GM23338 (cell line): ENCODE results near the gene HECTD3. TPM values are rescaled to one million over a fixed set of nuclear protein-coding genes. Genes with fewer than 3 reads are reported as not detected.

Experiments
- polyA plus RNA-seq: library from polyadenylated mRNA; unstranded; fragments of >200 nt; fragmentation: Nextera tagmentation; extraction: Ambion mirVana; gene quantifications from 2 replicates; pipeline ENCODE4 v1.2.1, GENCODE V29; 2016
- total RNA-seq: library from RNA; depleted of rRNA; stranded (reverse); fragments of >200 nt; shearing (Covaris generic); gene quantifications from 2 replicates; pipeline ENCODE4 v1.2.3, GENCODE V29; 2014; rRNA removed

Gene HECTD3
- total and polyA plus RNA-seq, 2 experiments from 2014 or later = 13.1 to 31.4 TPM

Other genes with a start within 250 kb of the HECTD3 start
- 1,756 and 2,098 TPM in 2 replicates for gene RPS8, start 235.8 kb downstream of the HECTD3 start, total RNA-seq
- 2,427 and 2,738 TPM in 2 replicates for gene RPS8, start 235.8 kb downstream of the HECTD3 start, polyA plus RNA-seq
- gene BEST4, start 223.2 kb downstream of the HECTD3 start, total RNA-seq = 0.58 and 0.63 TPM in 2 replicates
- 1.5 and 1.6 TPM in 2 replicates for gene BEST4, start 223.2 kb downstream of the HECTD3 start, polyA plus RNA-seq
- 11.8 and 15.1 TPM in 2 replicates for gene PLK3, start 210.9 kb downstream of the HECTD3 start, total RNA-seq
- gene PLK3, start 210.9 kb downstream of the HECTD3 start, polyA plus RNA-seq = 7.6 and 8.7 TPM in 2 replicates
- gene DYNLT4, start 204.0 kb downstream of the HECTD3 start, total RNA-seq = 0.73 TPM in 1 of 2 replicates, not detected in the other
- gene DYNLT4, start 204.0 kb downstream of the HECTD3 start, polyA plus RNA-seq = not detected in 2 replicates
- gene BTBD19, start 202.8 kb downstream of the HECTD3 start, total RNA-seq = 0.16 and 0.66 TPM in 2 replicates
- 0.33 and 0.37 TPM in 2 replicates for gene BTBD19, start 202.8 kb downstream of the HECTD3 start, polyA plus RNA-seq
- gene PTCH2, start 168.1 kb downstream of the HECTD3 start, total RNA-seq = 0.63 and 0.74 TPM in 2 replicates
- gene PTCH2, start 168.1 kb downstream of the HECTD3 start, polyA plus RNA-seq = 0.52 and 0.74 TPM in 2 replicates
- gene EIF2B3, start 24.7 kb downstream of the HECTD3 start, total RNA-seq = 30.3 and 36.4 TPM in 2 replicates
- gene EIF2B3, start 24.7 kb downstream of the HECTD3 start, polyA plus RNA-seq = 28.6 and 31.9 TPM in 2 replicates
- 82.4 and 90.9 TPM in 2 replicates for gene UROD, start 930 bp upstream of the HECTD3 start, total RNA-seq
- 106 and 108 TPM in 2 replicates for gene UROD, start 930 bp upstream of the HECTD3 start, polyA plus RNA-seq
- 2.6 and 3.6 TPM in 2 replicates for gene ZSWIM5, start 195.3 kb upstream of the HECTD3 start, total RNA-seq
- gene ZSWIM5, start 195.3 kb upstream of the HECTD3 start, polyA plus RNA-seq = 0.49 and 0.65 TPM in 2 replicates